ENCODE measurements around the gene PLEK. TPM values are rescaled to one million over a fixed set of nuclear protein-coding genes. Genes with fewer than 3 reads are reported as not detected.

PLEK gene
- total and polyA plus RNA-seq, 11 donors, result 1.3 to 90.0 (median 3.1) TPM

- no peak for ATAC-seq
- H3K27me3 ChIP-seq, result no peaks in the 10 kb centered on the region
Observed at GRCh38 chr2:68415521-68415920, 50.4 kb downstream of the PLEK start.

GRCh38 chr2:68416081-68416675 lies 51.1 kb downstream of the PLEK start:
- Histone ChIP-seq H3K36me3 (no peaks in the 10 kb centered on the region), H3K9me3 (no peaks in the 10 kb centered on the region), H3K4me1 (peaks cover 0 to 24% (median 0%) of the 10 kb centered on the region in 12 donors), H3K27ac (no peak overlapping the region), H3K4me3 (no peak overlapping the region), H3K27me3 (no peaks in the 10 kb centered on the region)
- DNase-seq, result no peak
- no peak for TF ChIP-seq POLR2A (IDR thresholded peaks at IDR 0.05)
- TF ChIP-seq CTCF (IDR thresholded peaks at IDR 0.05), result no peak
- intact Hi-C loops (cut with DNase I), result no loop called here
- no peak for ATAC-seq
- WGBS, 4 donors, result 96 to 98% (median 97%) methylated on average over 9 of the region's 9 CpGs

More at GRCh38 chr2:68415521-68415920, 50.4 kb downstream of the PLEK start:
- Histone ChIP-seq H3K36me3 (no peaks in the 10 kb centered on the region), H3K9me3 (no peaks in the 10 kb centered on the region), H3K4me1 (peaks cover 0 to 25% (median 0%) of the 10 kb centered on the region in 12 donors), H3K4me3 (no peak overlapping the region), H3K27ac (no peak overlapping the region)
- intact Hi-C loops (cut with DNase I), result no loop called here
- DNase-seq, result no peak
- no peak for TF ChIP-seq CTCF (IDR thresholded peaks at IDR 0.05)
- no peak for TF ChIP-seq POLR2A (IDR thresholded peaks at IDR 0.05)

- WGBS, 4 donors, result 32 to 100% (median 66%) methylated on average over 1 of the region's 1 CpG
- Histone ChIP-seq H3K36me3 (no peaks in the 10 kb centered on the region), H3K4me1 (peaks cover 0 to 7% (median 0%) of the 10 kb centered on the region in 12 donors), H3K4me3 (no peak overlapping the region), H3K9me3 (no peaks in the 10 kb centered on the region), H3K27me3 (no peaks in the 10 kb centered on the region), H3K27ac (no peak overlapping the region)
- DNase-seq, result no peak
- intact Hi-C loops (cut with DNase I), result no loop called here
- TF ChIP-seq CTCF (IDR thresholded peaks at IDR 0.05), result no peak
- no peak for TF ChIP-seq POLR2A (IDR thresholded peaks at IDR 0.05)
- ATAC-seq, result no peak
Observed at GRCh38 chr2:68417926-68418325, 52.8 kb downstream of the PLEK start.

- no peak for DNase-seq
- Histone ChIP-seq H3K4me1 (peaks cover 0 to 8% (median 0%) of the 10 kb centered on the region in 12 donors), H3K9me3 (no peaks in the 10 kb centered on the region), H3K4me3 (no peak overlapping the region), H3K27ac (no peak overlapping the region), H3K36me3 (no peaks in the 10 kb centered on the region), H3K27me3 (no peaks in the 10 kb centered on the region)
- intact Hi-C loops (cut with DNase I), result no loop called here
- no peak for ATAC-seq
- no peak for TF ChIP-seq POLR2A (IDR thresholded peaks at IDR 0.05)
- no peak for TF ChIP-seq CTCF (IDR thresholded peaks at IDR 0.05)
- 43 to 74% (median 67%) methylated on average over 1 of the region's 1 CpG for WGBS, 4 donors
Observed at GRCh38 chr2:68418419-68418818, 53.3 kb downstream of the PLEK start.

Data from heart left ventricle (tissue), 16 donors.